Activated CD4-positive, alpha-beta memory T cell treated with anti-CD3 and anti-CD28 coated beads, Interleukin-2, amount 10 ng/mL, durations not matched to agents 7 days and 5 days (primary cell): Measurements from ENCODE around the gene KAZN. TPM values are rescaled to one million over a fixed set of nuclear protein-coding genes. Genes with fewer than 3 reads are reported as not detected.

ENCODE experiments used
- CTCF ChIA-PET: fragments of 350-600 bp; sonication (Branson Sonifier 250); formaldehyde crosslinking; loops from one replicate; lab custom pipeline; 2021; ENCODE audit warnings: antibody characterized with exemption, inconsistent platforms; lab: Charles Lee
- POLR2A ChIA-PET: fragments of 350-600 bp; sonication (Branson Sonifier 250); formaldehyde crosslinking; loops from one replicate; lab custom pipeline; 2021; ENCODE audit warnings: antibody characterized with exemption; lab: Charles Lee
- DNase-seq: peaks from one replicate; pipeline ENCODE4 v3.0.0-alpha.2; 2020
- H3K27ac Mint-ChIP-seq: one replicate; pipeline ENCODE4 v1.8.0; 2021; ENCODE audit warnings: mild to moderate bottlenecking, mixed read lengths
- H3K27me3 Mint-ChIP-seq: one replicate; pipeline ENCODE4 v1.8.0; 2021; ENCODE audit warnings: mixed read lengths
- H3K36me3 Mint-ChIP-seq: one replicate; pipeline ENCODE4 v1.8.0; 2021; ENCODE audit warnings: low read depth, mixed read lengths
- H3K4me1 Mint-ChIP-seq: one replicate; pipeline ENCODE4 v1.8.0; 2021; ENCODE audit warnings: mixed read lengths
- H3K4me3 Mint-ChIP-seq: one replicate; pipeline ENCODE4 v1.8.0; 2021; ENCODE audit warnings: mild to moderate bottlenecking, mixed read lengths
- H3K9me3 Mint-ChIP-seq: one replicate; pipeline ENCODE4 v1.8.0; 2021; ENCODE audit warnings: mixed read lengths
- total RNA-seq, 2 experiments: library from RNA; stranded (reverse); gene quantifications; one replicate each; pipeline ENCODE4 v1.2.3, GENCODE V29; 2021

KAZN gene
- total RNA-seq, 2 experiments from 2014 or later = 0.30 to 0.43 TPM

GRCh38 chr1:15060104-15060503, 461.6 kb downstream of the KAZN start:
- no peaks in the 10 kb centered on the region for H3K4me1 Mint-ChIP-seq
- no peak overlapping the region for H3K4me3 Mint-ChIP-seq
- H3K27ac Mint-ChIP-seq = no peak overlapping the region
- ChIA-PET POLR2A (no interaction called here), CTCF (no interaction called here)
- H3K27me3 Mint-ChIP-seq = no peaks in the 10 kb centered on the region
- H3K9me3 Mint-ChIP-seq = peaks cover 4% of the 10 kb centered on the region
- H3K36me3 Mint-ChIP-seq = no peaks in the 10 kb centered on the region
- DNase-seq = no peak

- H3K27ac Mint-ChIP-seq = no peak overlapping the region
- H3K4me1 Mint-ChIP-seq = no peaks in the 10 kb centered on the region
- POLR2A ChIA-PET = no interaction called here
- no peaks in the 10 kb centered on the region for H3K27me3 Mint-ChIP-seq
- H3K9me3 Mint-ChIP-seq = peaks cover 4% of the 10 kb centered on the region
- CTCF ChIA-PET = interaction anchor here (0.7 to 1.1 kb wide), 5 partner anchors 14 to 243 kb away, joined by 3 to 4 read pairs (median 3); no protein-coding TSS in a partner anchor
- H3K36me3 Mint-ChIP-seq = no peaks in the 10 kb centered on the region
- H3K4me3 Mint-ChIP-seq = no peak overlapping the region
- DNase-seq = no peak
These were observed 464.1 kb downstream of the KAZN start for GRCh38 chr1:15062479-15063099.

- Mint-ChIP-seq H3K4me3 (no peak overlapping the region), H3K4me1 (no peaks in the 10 kb centered on the region), H3K9me3 (peaks cover 4% of the 10 kb centered on the region), H3K36me3 (no peaks in the 10 kb centered on the region), H3K27me3 (no peaks in the 10 kb centered on the region), H3K27ac (no peak overlapping the region)
- DNase-seq = no peak
- ChIA-PET POLR2A (no interaction called here), CTCF (interaction anchor here (1.1 kb wide), 2 partner anchors 13 to 36 kb away, joined by 3 to 4 read pairs; no protein-coding TSS in a partner anchor)
These were observed 464.9 kb downstream of the KAZN start for GRCh38 chr1:15063346-15063745.

DNA sequence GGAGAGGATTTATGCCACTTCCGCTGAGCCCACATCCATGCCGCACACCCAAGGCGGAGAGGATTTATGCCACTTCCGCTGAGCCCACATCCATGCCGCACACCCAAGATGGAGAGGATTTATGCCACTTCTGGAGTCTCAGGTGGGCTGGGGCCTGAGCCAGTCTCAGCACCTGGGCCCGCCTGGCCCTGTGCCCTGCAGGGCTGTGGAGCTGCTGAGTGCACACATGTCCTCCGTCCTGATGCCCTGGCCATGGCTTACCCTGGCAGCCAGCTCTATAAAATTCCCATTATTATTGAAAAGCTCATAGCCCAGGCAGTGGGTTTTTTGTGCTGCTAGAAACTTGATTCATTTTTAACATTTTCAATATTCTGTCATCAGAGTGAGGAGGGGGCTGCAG, 465.3 kb downstream of the KAZN start:
- H3K27ac Mint-ChIP-seq = no peak overlapping the region
- H3K4me1 Mint-ChIP-seq = no peaks in the 10 kb centered on the region
- no peaks in the 10 kb centered on the region for H3K36me3 Mint-ChIP-seq
- CTCF ChIA-PET = no interaction called here
- H3K27me3 Mint-ChIP-seq = no peaks in the 10 kb centered on the region
- DNase-seq = no peak
- H3K9me3 Mint-ChIP-seq = peaks cover 4% of the 10 kb centered on the region
- POLR2A ChIA-PET = no interaction called here
- H3K4me3 Mint-ChIP-seq = no peak overlapping the region

GRCh38 chr1:15064217-15064929, 465.9 kb downstream of the KAZN start:
- ChIA-PET CTCF (no interaction called here), POLR2A (no interaction called here)
- Mint-ChIP-seq H3K36me3 (no peaks in the 10 kb centered on the region), H3K9me3 (peaks cover 4% of the 10 kb centered on the region), H3K4me3 (no peak overlapping the region), H3K27ac (no peak overlapping the region), H3K4me1 (no peaks in the 10 kb centered on the region), H3K27me3 (no peaks in the 10 kb centered on the region)
- no peak for DNase-seq

DNA sequence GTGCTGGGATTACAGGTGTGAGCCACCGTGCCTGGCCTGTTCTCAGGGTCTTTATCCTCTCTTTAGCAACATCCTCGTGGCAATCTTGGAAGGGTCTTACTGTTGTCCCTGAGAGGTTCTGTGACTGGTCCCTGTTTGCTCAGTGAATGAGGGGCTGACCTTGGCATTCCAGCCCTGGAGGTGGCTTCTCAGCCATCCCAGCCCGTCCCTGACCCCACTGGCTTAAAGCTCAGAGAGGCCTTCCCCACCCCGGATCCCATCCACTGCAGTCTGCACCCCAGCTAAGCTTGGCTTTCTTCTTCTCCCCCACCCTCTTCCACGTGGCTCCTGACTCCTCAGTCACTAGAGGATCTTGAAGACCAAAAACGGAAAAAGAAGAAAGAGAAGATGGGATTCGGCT, 466.8 kb downstream of the KAZN start:
- H3K4me1 Mint-ChIP-seq = no peaks in the 10 kb centered on the region
- H3K27me3 Mint-ChIP-seq = no peaks in the 10 kb centered on the region
- ChIA-PET POLR2A (no interaction called here), CTCF (no interaction called here)
- H3K4me3 Mint-ChIP-seq = no peak overlapping the region
- DNase-seq = no peak
- H3K9me3 Mint-ChIP-seq = peaks cover 4% of the 10 kb centered on the region
- no peaks in the 10 kb centered on the region for H3K36me3 Mint-ChIP-seq
- no peak overlapping the region for H3K27ac Mint-ChIP-seq

GRCh38 chr1:15065736-15066135, 467.3 kb downstream of the KAZN start:
- Mint-ChIP-seq H3K4me1 (no peaks in the 10 kb centered on the region), H3K9me3 (peaks cover 4% of the 10 kb centered on the region), H3K36me3 (no peaks in the 10 kb centered on the region), H3K27ac (no peak overlapping the region), H3K27me3 (no peaks in the 10 kb centered on the region), H3K4me3 (no peak overlapping the region)
- DNase-seq = no peak
- POLR2A ChIA-PET = no interaction called here
- CTCF ChIA-PET = no interaction called here

- POLR2A ChIA-PET = no interaction called here
- CTCF ChIA-PET = no interaction called here
- no peak overlapping the region for H3K27ac Mint-ChIP-seq
- peaks cover 4% of the 10 kb centered on the region for H3K9me3 Mint-ChIP-seq
- H3K4me3 Mint-ChIP-seq = no peak overlapping the region
- no peak for DNase-seq
- H3K27me3 Mint-ChIP-seq = no peaks in the 10 kb centered on the region
- H3K36me3 Mint-ChIP-seq = no peaks in the 10 kb centered on the region
- H3K4me1 Mint-ChIP-seq = no peaks in the 10 kb centered on the region
These were observed 467.7 kb downstream of the KAZN start for GRCh38 chr1:15066191-15066590.

GRCh38 chr1:15067148-15067547, 468.7 kb downstream of the KAZN start:
- no peak overlapping the region for H3K4me3 Mint-ChIP-seq
- DNase-seq = no peak
- H3K27me3 Mint-ChIP-seq = no peaks in the 10 kb centered on the region
- no peaks in the 10 kb centered on the region for H3K36me3 Mint-ChIP-seq
- H3K27ac Mint-ChIP-seq = no peak overlapping the region
- POLR2A ChIA-PET = no interaction called here
- peaks cover 4% of the 10 kb centered on the region for H3K9me3 Mint-ChIP-seq
- no peaks in the 10 kb centered on the region for H3K4me1 Mint-ChIP-seq
- CTCF ChIA-PET = interaction anchor here (1.5 kb wide), 1 partner anchor 39 kb away, joined by 3 read pairs; no protein-coding TSS in a partner anchor

DNA sequence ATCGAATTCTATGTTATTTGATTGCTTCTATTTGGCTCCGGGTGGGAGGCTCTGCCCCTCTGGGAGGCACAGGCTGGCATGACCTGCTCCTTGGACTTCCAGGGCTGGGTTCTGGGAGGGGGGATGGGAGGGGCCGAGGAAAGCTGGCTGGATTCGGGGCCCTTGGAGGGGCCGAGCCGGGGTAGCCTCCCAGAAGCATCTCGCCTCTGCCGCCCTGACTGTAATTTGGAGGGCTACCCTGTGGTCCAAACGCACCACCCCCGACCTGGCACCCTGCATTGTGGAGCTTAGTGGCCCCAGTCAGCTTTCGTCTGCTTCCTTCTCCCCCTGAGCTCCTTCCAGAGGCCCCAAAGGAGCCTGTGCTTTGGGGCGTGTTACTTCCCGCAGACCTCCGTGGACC, 469.7 kb downstream of the KAZN start:
- CTCF ChIA-PET = interaction anchor here (1.5 kb wide), 1 partner anchor 40 kb away, joined by 3 read pairs; no protein-coding TSS in a partner anchor
- no peaks in the 10 kb centered on the region for H3K9me3 Mint-ChIP-seq
- no peak overlapping the region for H3K27ac Mint-ChIP-seq
- H3K4me3 Mint-ChIP-seq = no peak overlapping the region
- no peaks in the 10 kb centered on the region for H3K4me1 Mint-ChIP-seq
- H3K27me3 Mint-ChIP-seq = no peaks in the 10 kb centered on the region
- POLR2A ChIA-PET = no interaction called here
- H3K36me3 Mint-ChIP-seq = no peaks in the 10 kb centered on the region
- no peak for DNase-seq

DNA sequence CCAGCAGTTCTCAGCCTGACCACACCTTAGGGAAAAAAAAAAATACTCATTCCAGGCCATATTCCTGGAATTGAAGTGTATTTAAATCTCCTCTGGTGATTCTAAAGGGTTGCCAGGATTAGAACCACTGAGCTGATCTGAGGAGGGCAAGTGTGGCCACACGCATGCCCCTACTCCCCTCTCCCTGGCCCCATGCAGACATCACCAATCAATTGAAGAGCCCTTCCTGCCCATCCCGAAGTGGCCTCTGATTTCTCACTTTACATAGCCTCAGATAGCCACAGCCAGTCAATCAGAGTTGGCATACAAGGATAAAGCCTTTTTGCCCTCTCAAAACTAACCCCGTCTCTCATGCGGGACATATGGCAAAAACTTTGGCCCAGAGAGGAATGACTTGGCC, 470.5 kb downstream of the KAZN start:
- H3K4me1 Mint-ChIP-seq = no peaks in the 10 kb centered on the region
- no peaks in the 10 kb centered on the region for H3K9me3 Mint-ChIP-seq
- POLR2A ChIA-PET = no interaction called here
- no peak overlapping the region for H3K27ac Mint-ChIP-seq
- no peaks in the 10 kb centered on the region for H3K27me3 Mint-ChIP-seq
- H3K4me3 Mint-ChIP-seq = no peak overlapping the region
- no peak for DNase-seq
- H3K36me3 Mint-ChIP-seq = no peaks in the 10 kb centered on the region
- CTCF ChIA-PET = no interaction called here

GRCh38 chr1:15070145-15070748, 471.8 kb downstream of the KAZN start:
- Mint-ChIP-seq H3K4me1 (no peaks in the 10 kb centered on the region), H3K9me3 (no peaks in the 10 kb centered on the region), H3K4me3 (no peak overlapping the region), H3K27ac (no peak overlapping the region), H3K36me3 (no peaks in the 10 kb centered on the region), H3K27me3 (no peaks in the 10 kb centered on the region)
- DNase-seq = no peak
- CTCF ChIA-PET = no interaction called here
- POLR2A ChIA-PET = no interaction called here

DNA sequence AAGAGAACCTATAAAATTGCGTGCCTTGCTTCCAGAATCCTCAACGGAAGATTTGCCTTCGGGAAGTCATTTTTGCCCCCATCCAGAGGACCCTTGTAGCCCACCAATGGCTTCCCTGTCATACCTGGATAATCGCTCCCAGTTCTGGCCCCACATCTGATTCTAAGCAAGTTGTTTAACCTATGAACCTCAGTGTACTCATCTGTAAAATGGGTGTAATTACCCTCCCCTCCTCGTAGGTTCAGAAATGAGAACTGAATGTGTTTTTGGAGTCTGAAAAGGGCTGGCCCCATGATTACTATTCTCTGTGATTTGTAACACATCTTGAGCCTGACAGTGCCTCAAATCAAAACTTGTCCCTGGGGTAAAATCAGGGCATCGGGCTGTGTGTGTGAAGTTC, 473.5 kb downstream of the KAZN start:
- Mint-ChIP-seq H3K27ac (no peak overlapping the region), H3K9me3 (no peaks in the 10 kb centered on the region), H3K27me3 (no peaks in the 10 kb centered on the region), H3K4me1 (no peaks in the 10 kb centered on the region), H3K36me3 (no peaks in the 10 kb centered on the region), H3K4me3 (no peak overlapping the region)
- DNase-seq = no peak
- ChIA-PET CTCF (no interaction called here), POLR2A (no interaction called here)
